ENCODE data around the gene COMTD1.

The COMTD1 gene

DNA sequence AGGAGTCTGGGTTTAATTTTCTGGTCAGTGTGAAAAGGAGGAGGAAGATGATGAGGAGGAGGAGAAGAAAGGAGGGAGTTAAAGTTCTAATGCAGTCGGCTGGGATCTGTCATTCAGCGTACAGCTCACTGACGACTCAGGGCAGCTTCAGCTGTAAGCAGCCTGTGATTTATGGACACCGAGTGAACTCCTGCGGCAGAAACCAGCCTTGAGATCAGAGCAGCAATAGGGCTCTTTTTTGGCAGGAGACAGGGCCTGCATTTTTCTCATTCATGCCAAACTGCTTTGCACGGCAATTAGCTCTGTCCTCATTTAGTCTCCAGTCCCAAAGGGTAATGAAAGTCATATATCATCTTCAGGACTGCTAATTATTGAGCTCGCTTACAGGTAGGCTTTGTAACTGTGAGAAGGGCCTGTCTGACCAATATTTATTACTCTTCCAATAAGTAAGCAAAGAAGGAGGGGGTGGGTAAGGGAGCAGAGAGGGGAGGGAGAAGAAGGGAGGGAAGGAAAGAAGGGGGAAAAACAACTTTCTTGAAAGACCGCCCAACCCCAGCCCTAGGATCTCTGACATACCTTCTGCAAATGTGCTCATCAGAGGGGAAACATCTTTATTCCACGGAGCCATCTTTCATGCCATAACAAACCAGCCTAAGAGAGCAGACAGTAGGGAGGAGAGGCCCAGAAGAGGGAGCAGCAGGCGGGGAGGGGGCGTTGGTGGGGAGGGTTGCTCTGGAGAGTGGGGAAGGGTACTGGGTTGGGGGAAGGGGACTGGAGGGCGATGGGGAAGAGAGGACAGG is 48.1 kb upstream of the COMTD1 start:
- POLR2A ChIA-PET: interaction anchor here (0.5 to 1.5 kb wide), 3 partner anchors 11 to 228 kb away, joined by 3 to 6 read pairs (median 3); no protein-coding TSS in a partner anchor
- no peak overlapping the region for H3K4me3 ChIP-seq (ENCODE audit: low read depth, low read length)
- TF ChIP-seq ZNF354C (tag by site-specific recombination; IDR thresholded peaks at IDR 0.05; ENCODE audit: borderline replicate concordance, low read depth): no peak
- no peak for TF ChIP-seq ZNF792 (tag by site-specific recombination; IDR thresholded peaks at IDR 0.05)
- TF ChIP-seq ZNF843 (tag by site-specific recombination; IDR thresholded peaks at IDR 0.05): peak; percentile 82
- TF ChIP-seq IKZF3 (tag by site-specific recombination; IDR thresholded peaks at IDR 0.05): peak; percentile 69
- TF ChIP-seq OVOL3 (tag by site-specific recombination; IDR thresholded peaks at IDR 0.05): 0 out of 2 replicates have a peak, but pooled peaks have one; percentile 32
- TF ChIP-seq KLF16 (tag by site-specific recombination; IDR thresholded peaks at IDR 0.05): no peak
- peak; percentile 100 for TF ChIP-seq SP7 (tag by site-specific recombination; IDR thresholded peaks at IDR 0.05)
- no peak for TF ChIP-seq ZSCAN23 (tag by site-specific recombination; IDR thresholded peaks at IDR 0.05)
- TF ChIP-seq KLF10 (tag by site-specific recombination; IDR thresholded peaks at IDR 0.05): 0 out of 2 replicates have a peak, but pooled peaks have one; percentile 36
- TF ChIP-seq, protein P1, sequence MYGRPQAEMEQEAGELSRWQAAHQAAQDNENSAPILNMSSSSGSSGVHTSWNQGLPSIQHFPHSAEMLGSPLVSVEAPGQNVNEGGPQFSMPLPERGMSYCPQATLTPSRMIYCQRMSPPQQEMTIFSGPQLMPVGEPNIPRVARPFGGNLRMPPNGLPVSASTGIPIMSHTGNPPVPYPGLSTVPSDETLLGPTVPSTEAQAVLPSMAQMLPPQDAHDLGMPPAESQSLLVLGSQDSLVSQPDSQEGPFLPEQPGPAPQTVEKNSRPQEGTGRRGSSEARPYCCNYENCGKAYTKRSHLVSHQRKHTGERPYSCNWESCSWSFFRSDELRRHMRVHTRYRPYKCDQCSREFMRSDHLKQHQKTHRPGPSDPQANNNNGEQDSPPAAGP (tag by site-specific recombination; IDR thresholded peaks at IDR 0.05): peak; percentile 34; the same call in 1 of the 2 replicates
- TF ChIP-seq ZNF174 (tag by site-specific recombination; IDR thresholded peaks at IDR 0.05): no peak
- TF ChIP-seq SP3 (tag by site-specific recombination; IDR thresholded peaks at IDR 0.05): no peak
- TF ChIP-seq ZSCAN30 (tag by site-specific recombination; IDR thresholded peaks at IDR 0.05): 0 out of 2 replicates have a peak, but pooled peaks have one; percentile 30
- TF ChIP-seq ZNF341 (tag by site-specific recombination; IDR thresholded peaks at IDR 0.05; ENCODE audit: low read depth): peak; percentile 39; the same call in 1 of the 2 replicates
- TF ChIP-seq ZBTB8A (tag by site-specific recombination; IDR thresholded peaks at IDR 0.05): peak; percentile 24; the same call in 1 of the 2 replicates
- peak; percentile 92 for TF ChIP-seq FEZF1 (tag by site-specific recombination; IDR thresholded peaks at IDR 0.05)
- TF ChIP-seq BCL11A (tag by site-specific recombination; IDR thresholded peaks at IDR 0.05; ENCODE audit: low read depth): 0 out of 2 replicates have a peak, but pooled peaks have one; percentile 24
- peak; percentile 37; the same call in 1 of the 2 replicates for TF ChIP-seq ZBTB17 (tag by site-specific recombination; IDR thresholded peaks at IDR 0.05)
- no peak for TF ChIP-seq ZNF146 (tag by site-specific recombination; IDR thresholded peaks at IDR 0.05)
- no peak for TF ChIP-seq HIC1 (tag by site-specific recombination; IDR thresholded peaks at IDR 0.05)
- peak; percentile 37; the same call in 1 of the 2 replicates for TF ChIP-seq ZNF10 (tag by site-specific recombination; IDR thresholded peaks at IDR 0.05)
- TF ChIP-seq SP2 (tag by site-specific recombination; IDR thresholded peaks at IDR 0.05): peak; percentile 13; the same call in 1 of the 2 replicates
- no peak for TF ChIP-seq ZNF561 (tag by site-specific recombination; IDR thresholded peaks at IDR 0.05; ENCODE audit: borderline replicate concordance)
- TF ChIP-seq ZNF629 (tag by site-specific recombination; IDR thresholded peaks at IDR 0.05): peak; percentile 67
- TF ChIP-seq KLF1 (tag by site-specific recombination; IDR thresholded peaks at IDR 0.05): no peak
- peak; percentile 71; the same call in 1 of the 2 replicates for TF ChIP-seq ZNF501 (tag by site-specific recombination; IDR thresholded peaks at IDR 0.05)
- peak; percentile 42; the same call in 1 of the 2 replicates for TF ChIP-seq PATZ1 (tag by site-specific recombination; IDR thresholded peaks at IDR 0.05)
- TF ChIP-seq, protein P2, sequence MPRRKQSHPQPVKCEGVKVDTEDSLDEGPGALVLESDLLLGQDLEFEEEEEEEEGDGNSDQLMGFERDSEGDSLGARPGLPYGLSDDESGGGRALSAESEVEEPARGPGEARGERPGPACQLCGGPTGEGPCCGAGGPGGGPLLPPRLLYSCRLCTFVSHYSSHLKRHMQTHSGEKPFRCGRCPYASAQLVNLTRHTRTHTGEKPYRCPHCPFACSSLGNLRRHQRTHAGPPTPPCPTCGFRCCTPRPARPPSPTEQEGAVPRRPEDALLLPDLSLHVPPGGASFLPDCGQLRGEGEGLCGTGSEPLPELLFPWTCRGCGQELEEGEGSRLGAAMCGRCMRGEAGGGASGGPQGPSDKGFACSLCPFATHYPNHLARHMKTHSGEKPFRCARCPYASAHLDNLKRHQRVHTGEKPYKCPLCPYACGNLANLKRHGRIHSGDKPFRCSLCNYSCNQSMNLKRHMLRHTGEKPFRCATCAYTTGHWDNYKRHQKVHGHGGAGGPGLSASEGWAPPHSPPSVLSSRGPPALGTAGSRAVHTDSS (tag by site-specific recombination; IDR thresholded peaks at IDR 0.05): peak; percentile 92
- peak; percentile 19; the same call in 1 of the 2 replicates for TF ChIP-seq ZNF660 (tag by site-specific recombination; IDR thresholded peaks at IDR 0.05)
- TF ChIP-seq ZNF404 (tag by site-specific recombination; IDR thresholded peaks at IDR 0.05): no peak
- peak; percentile 30; the same call in 1 of the 2 replicates for TF ChIP-seq ZEB2 (tag by site-specific recombination; IDR thresholded peaks at IDR 0.05)
- TF ChIP-seq ZNF560 (tag by site-specific recombination; IDR thresholded peaks at IDR 0.05; ENCODE audit: borderline replicate concordance): no peak

More for the DNA sequence above, 48.1 kb upstream of the COMTD1 start:
- no peaks in the 10 kb centered on the region for H3K36me3 ChIP-seq (ENCODE audit: control insufficient read depth in 2 of 2, insufficient read depth in 1 of 2, low read length in 2 of 2)
- no peaks in the 10 kb centered on the region for H3K9me3 ChIP-seq (ENCODE audit: control insufficient read depth, insufficient read depth, low read depth, low read length)
- CTCF ChIA-PET: interaction anchor here (0.8 to 1.8 kb wide), 2 partner anchors 10 to 12 kb away, joined by 4 to 7 read pairs; no protein-coding TSS in a partner anchor
- H3K4me1 ChIP-seq (ENCODE audit: control insufficient read depth, insufficient read depth, low read length): no peaks in the 10 kb centered on the region; the same call in none of the 2 replicates
- H3K27ac ChIP-seq (ENCODE audit: extremely low read depth, low read depth, low read length): peak overlapping the region; percentile 46

All from HEK293 (cell line).